Measurements from ENCODE around the gene NELL1. TPM values are rescaled to one million over a fixed set of nuclear protein-coding genes. Genes with fewer than 3 reads are reported as not detected.

The NELL1 gene
- total and polyA plus RNA-seq, 2 experiments from 2014 or later: 8.9 to 20.1 TPM

DNA sequence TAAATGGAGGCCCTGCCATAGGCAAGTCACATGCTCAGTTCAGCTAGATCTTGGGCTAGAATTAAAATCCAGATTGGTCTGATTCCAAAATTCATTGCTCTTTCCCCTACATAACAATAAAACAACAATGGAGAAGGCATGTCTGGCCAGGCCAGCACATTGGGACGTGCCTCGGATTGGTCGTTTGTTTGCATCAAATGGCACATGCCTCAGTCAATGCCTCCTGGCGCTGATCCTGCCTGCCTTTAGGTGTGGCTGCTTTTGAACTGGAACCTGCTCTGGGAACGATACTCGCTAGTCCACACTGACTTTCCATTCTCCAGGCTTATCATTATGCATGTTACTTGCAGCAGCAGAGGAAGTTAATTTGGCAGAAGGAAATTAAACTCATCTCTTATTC is 322.1 kb downstream of the NELL1 start:
- Histone ChIP-seq H3K79me2 (no peaks in the 10 kb centered on the region), H3K36me3 (replicated peaks; ENCODE audit: insufficient read depth, low read depth) (no peaks in the 10 kb centered on the region), H3K9me3 (ENCODE audit: low read depth) (no peaks in the 10 kb centered on the region), H3K27me3 (no peaks in the 10 kb centered on the region), H3K4me1 (ENCODE audit: insufficient read depth) (no peaks in the 10 kb centered on the region), H3K27ac (no peak overlapping the region), H4K20me1 (ENCODE audit: insufficient read depth, poor library complexity, severe bottlenecking) (no peaks in the 10 kb centered on the region), H2AFZ (no peak overlapping the region), H3K4me3 (no peak overlapping the region), H3K9me2 (replicated peaks; ENCODE audit: insufficient read depth) (no peaks in the 10 kb centered on the region), H3K4me2 (no peak overlapping the region)
- WGBS (ENCODE audit: low lambda C conversion rate, missing lambda C conversion rate): 92% methylated on average over 6 of the region's 6 CpGs
- DNase-seq (ENCODE audit: low spot score): no peak
- TF ChIP-seq EZH2phosphoT487 (IDR thresholded peaks at IDR 0.05; ENCODE audit: low read depth, severe bottlenecking, unreplicated experiment): no peak
- TF ChIP-seq, protein P1, sequence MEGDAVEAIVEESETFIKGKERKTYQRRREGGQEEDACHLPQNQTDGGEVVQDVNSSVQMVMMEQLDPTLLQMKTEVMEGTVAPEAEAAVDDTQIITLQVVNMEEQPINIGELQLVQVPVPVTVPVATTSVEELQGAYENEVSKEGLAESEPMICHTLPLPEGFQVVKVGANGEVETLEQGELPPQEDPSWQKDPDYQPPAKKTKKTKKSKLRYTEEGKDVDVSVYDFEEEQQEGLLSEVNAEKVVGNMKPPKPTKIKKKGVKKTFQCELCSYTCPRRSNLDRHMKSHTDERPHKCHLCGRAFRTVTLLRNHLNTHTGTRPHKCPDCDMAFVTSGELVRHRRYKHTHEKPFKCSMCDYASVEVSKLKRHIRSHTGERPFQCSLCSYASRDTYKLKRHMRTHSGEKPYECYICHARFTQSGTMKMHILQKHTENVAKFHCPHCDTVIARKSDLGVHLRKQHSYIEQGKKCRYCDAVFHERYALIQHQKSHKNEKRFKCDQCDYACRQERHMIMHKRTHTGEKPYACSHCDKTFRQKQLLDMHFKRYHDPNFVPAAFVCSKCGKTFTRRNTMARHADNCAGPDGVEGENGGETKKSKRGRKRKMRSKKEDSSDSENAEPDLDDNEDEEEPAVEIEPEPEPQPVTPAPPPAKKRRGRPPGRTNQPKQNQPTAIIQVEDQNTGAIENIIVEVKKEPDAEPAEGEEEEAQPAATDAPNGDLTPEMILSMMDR (IDR thresholded peaks at IDR 0.05; ENCODE audit: poor library complexity): no peak
- no peak for TF ChIP-seq EZH2 (IDR thresholded peaks at IDR 0.05; ENCODE audit: borderline replicate concordance)

GRCh38 chr11:21007297-21007696 is 337.9 kb downstream of the NELL1 start:
- H3K27ac ChIP-seq: no peak overlapping the region
- WGBS (ENCODE audit: low lambda C conversion rate, missing lambda C conversion rate): 62% methylated on average over 3 of the region's 3 CpGs

GRCh38 chr11:21018248-21018647 is 348.9 kb downstream of the NELL1 start:
- no peak overlapping the region for H3K27ac ChIP-seq
- no peak overlapping the region for H3K4me2 ChIP-seq
- TF ChIP-seq EZH2phosphoT487 (IDR thresholded peaks at IDR 0.05; ENCODE audit: low read depth, severe bottlenecking, unreplicated experiment) (no peak), EZH2 (IDR thresholded peaks at IDR 0.05; ENCODE audit: borderline replicate concordance) (no peak)
- TF ChIP-seq, protein P1 (IDR thresholded peaks at IDR 0.05; ENCODE audit: poor library complexity): no peak
- WGBS (ENCODE audit: low lambda C conversion rate, missing lambda C conversion rate): 39% methylated on average over 3 of the region's 3 CpGs
- H3K4me1 ChIP-seq (ENCODE audit: insufficient read depth): no peaks in the 10 kb centered on the region
- DNase-seq (ENCODE audit: low spot score): no peak
- no peak overlapping the region for H3K4me3 ChIP-seq
- no peak overlapping the region for H2AFZ ChIP-seq
- H3K27me3 ChIP-seq: no peaks in the 10 kb centered on the region
- no peaks in the 10 kb centered on the region for H3K36me3 ChIP-seq (replicated peaks; ENCODE audit: insufficient read depth, low read depth)
- no peaks in the 10 kb centered on the region for H3K79me2 ChIP-seq
- H3K9me2 ChIP-seq (replicated peaks; ENCODE audit: insufficient read depth): no peaks in the 10 kb centered on the region
- no peaks in the 10 kb centered on the region for H3K9me3 ChIP-seq (ENCODE audit: low read depth)
- H4K20me1 ChIP-seq (ENCODE audit: insufficient read depth, poor library complexity, severe bottlenecking): no peaks in the 10 kb centered on the region

More at GRCh38 chr11:21007297-21007696, 337.9 kb downstream of the NELL1 start:
- H3K4me3 ChIP-seq: no peak overlapping the region
- H2AFZ ChIP-seq: no peak overlapping the region
- no peaks in the 10 kb centered on the region for H4K20me1 ChIP-seq (ENCODE audit: insufficient read depth, poor library complexity, severe bottlenecking)
- TF ChIP-seq, protein P1 (IDR thresholded peaks at IDR 0.05; ENCODE audit: poor library complexity): no peak
- TF ChIP-seq EZH2 (IDR thresholded peaks at IDR 0.05; ENCODE audit: borderline replicate concordance) (no peak), EZH2phosphoT487 (IDR thresholded peaks at IDR 0.05; ENCODE audit: low read depth, severe bottlenecking, unreplicated experiment) (no peak)
- H3K9me3 ChIP-seq (ENCODE audit: low read depth): no peaks in the 10 kb centered on the region
- no peaks in the 10 kb centered on the region for H3K4me1 ChIP-seq (ENCODE audit: insufficient read depth)
- H3K36me3 ChIP-seq (replicated peaks; ENCODE audit: insufficient read depth, low read depth): no peaks in the 10 kb centered on the region
- no peaks in the 10 kb centered on the region for H3K9me2 ChIP-seq (replicated peaks; ENCODE audit: insufficient read depth)
- H3K79me2 ChIP-seq: no peaks in the 10 kb centered on the region
- H3K27me3 ChIP-seq: no peaks in the 10 kb centered on the region
- H3K4me2 ChIP-seq: no peak overlapping the region
- DNase-seq (ENCODE audit: low spot score): no peak

- H3K4me2 ChIP-seq: no peak overlapping the region
- peaks cover 5% of the 10 kb centered on the region for H3K4me1 ChIP-seq (ENCODE audit: insufficient read depth)
- H2AFZ ChIP-seq: no peak overlapping the region
- no peaks in the 10 kb centered on the region for H3K79me2 ChIP-seq
- H3K27ac ChIP-seq: no peak overlapping the region
- H3K27me3 ChIP-seq: no peaks in the 10 kb centered on the region
- no peaks in the 10 kb centered on the region for H3K9me3 ChIP-seq (ENCODE audit: low read depth)
- H3K4me3 ChIP-seq: no peak overlapping the region
- TF ChIP-seq EZH2 (IDR thresholded peaks at IDR 0.05; ENCODE audit: borderline replicate concordance) (no peak), EZH2phosphoT487 (IDR thresholded peaks at IDR 0.05; ENCODE audit: low read depth, severe bottlenecking, unreplicated experiment) (no peak)
- H3K9me2 ChIP-seq (replicated peaks; ENCODE audit: insufficient read depth): no peaks in the 10 kb centered on the region
- DNase-seq (ENCODE audit: low spot score): no peak
- H4K20me1 ChIP-seq (ENCODE audit: insufficient read depth, poor library complexity, severe bottlenecking): no peaks in the 10 kb centered on the region
- no peaks in the 10 kb centered on the region for H3K36me3 ChIP-seq (replicated peaks; ENCODE audit: insufficient read depth, low read depth)
- WGBS (ENCODE audit: low lambda C conversion rate, missing lambda C conversion rate): 47% methylated on average over 1 of the region's 1 CpG
Observed at GRCh38 chr11:21026685-21027084, 357.3 kb downstream of the NELL1 start.

Measured in hepatocyte (in vitro differentiated cells).